HepG2 (cell line): ENCODE data around the gene TMCC1. TPM values are rescaled to one million over a fixed set of nuclear protein-coding genes. Genes with fewer than 3 reads are reported as not detected.

Source experiments
- BCL6 ChIP-seq: IDR thresholded peaks from 2 replicates; pipeline ENCODE4 v1.6.1; 2016; ENCODE audit warnings: missing genetic modification reagents, missing compliant biosample characterization
- GPBP1L1 ChIP-seq: sonication (generic); formaldehyde crosslinking; IDR thresholded peaks from 2 replicates; pipeline ENCODE4 v1.5.0; 2020; ENCODE audit warnings: mild to moderate bottlenecking, missing genetic modification reagents
- HNRNPL ChIP-seq: fragments of 200-400 bp; formaldehyde crosslinking; IDR thresholded peaks from 2 replicates; pipeline ENCODE4 v1.6.1; 2017; ENCODE audit warnings: mild to moderate bottlenecking, low read depth, low read length
- IKZF4 ChIP-seq: sonication (generic); formaldehyde crosslinking; IDR thresholded peaks from 2 replicates; pipeline ENCODE4 v1.5.1; 2020; ENCODE audit warnings: borderline replicate concordance, mild to moderate bottlenecking, low read depth, missing genetic modification reagents; ENCODE audit errors: not compliant biosample characterization
- MIER2 ChIP-seq: IDR thresholded peaks from 2 replicates; pipeline ENCODE4 v1.6.1; 2016; ENCODE audit warnings: missing biosample characterization, missing genetic modification reagents
- MLLT10 ChIP-seq: sonication (generic); formaldehyde crosslinking; IDR thresholded peaks from 2 replicates; pipeline ENCODE4 v1.4.0; 2020; ENCODE audit warnings: missing genetic modification reagents
- MNT ChIP-seq: fragments of 450-650 bp; IDR thresholded peaks from 2 replicates; pipeline ENCODE4 v1.6.1; 2016
- MYPOP ChIP-seq: sonication (generic); formaldehyde crosslinking; IDR thresholded peaks from 2 replicates; pipeline ENCODE4 v1.8.1; 2023; ENCODE audit warnings: mild to moderate bottlenecking, moderate library complexity, missing genetic modification reagents
- PAXIP1 ChIP-seq: sonication (generic); formaldehyde crosslinking; conservative IDR thresholded peaks from 2 replicates; pipeline ENCODE4 v1.4.0; 2020; ENCODE audit warnings: mild to moderate bottlenecking, missing genetic modification reagents, moderate library complexity
- PHF21A ChIP-seq: sonication (generic); formaldehyde crosslinking; IDR thresholded peaks from 2 replicates; pipeline ENCODE4 v1.5.0; 2020; ENCODE audit warnings: mild to moderate bottlenecking, missing genetic modification reagents
- RARG ChIP-seq: sonication (generic); formaldehyde crosslinking; IDR thresholded peaks from 2 replicates; pipeline ENCODE4 v1.4.0; 2020; ENCODE audit warnings: low read depth, mild to moderate bottlenecking, missing genetic modification reagents
- TFAP4 ChIP-seq: sonication (generic); IDR thresholded peaks from 2 replicates; pipeline ENCODE4 v1.6.1; 2016; ENCODE audit warnings: low read depth, borderline replicate concordance
- U2AF1 ChIP-seq: fragments of 200-400 bp; formaldehyde crosslinking; optimal IDR thresholded peaks from 2 replicates; pipeline ENCODE3; 2017; ENCODE audit warnings: mild to moderate bottlenecking, low read depth, low read length
- ZGPAT ChIP-seq: IDR thresholded peaks from 2 replicates; pipeline ENCODE4 v1.6.1; 2016; ENCODE audit warnings: mild to moderate bottlenecking
- ZNF350 ChIP-seq: sonication (generic); formaldehyde crosslinking; IDR thresholded peaks from 2 replicates; pipeline ENCODE4 v1.4.0; 2020; ENCODE audit warnings: mild to moderate bottlenecking, low read depth, missing genetic modification reagents, borderline replicate concordance
- ZNF496 ChIP-seq: sonication (generic); formaldehyde crosslinking; IDR thresholded peaks from 2 replicates; pipeline ENCODE4 v1.8.1; 2023; ENCODE audit warnings: mild to moderate bottlenecking, moderate library complexity, missing genetic modification reagents; ENCODE audit not compliant: insufficient replicate concordance
- ZNF674 ChIP-seq: sonication (generic); formaldehyde crosslinking; IDR thresholded peaks from 2 replicates; pipeline ENCODE4 v1.5.0; 2020; ENCODE audit warnings: low read depth, mild to moderate bottlenecking, missing genetic modification reagents
- ZSCAN21 ChIP-seq: sonication (generic); formaldehyde crosslinking; IDR thresholded peaks from 2 replicates; pipeline ENCODE4 v1.8.0; 2022; ENCODE audit warnings: mild to moderate bottlenecking, missing genetic modification reagents, moderate library complexity, borderline replicate concordance
- polyA plus RNA-seq, 8 experiments: library from polyadenylated mRNA; depleted of rRNA in 3 of 8; stranded (reverse) in 7 of 8; unstranded in 1 of 8; fragments of >200 nt; fragmentation: Illumina TruSeq in 4 of 8; extraction: Trizol in 4 of 8; gene quantifications; 2 replicates each; pipeline versions ENCODE4 v1.2.1 to v1.2.3, GENCODE V29; 2011 to 2016; ENCODE audit warnings: low read depth in 4 of 8, missing spikeins in 1 of 8, mixed read lengths in 1 of 8; ENCODE audit not compliant: insufficient read depth in 1 of 8
- total RNA-seq, 5 experiments: library from RNA; depleted of rRNA; stranded (reverse); fragments of >200 nt; fragmentation: Illumina TruSeq; extraction: Trizol; gene quantifications; 2 replicates each; pipeline ENCODE4 v1.2.3, GENCODE V29; 2016; ENCODE audit warnings: low read depth in 1 of 5

TMCC1 gene
- total and polyA plus RNA-seq, 2 of the 13 experiments (the other 11 are each of a cell fraction or from before 2014, with no cell fraction given): 12.1 to 264 TPM

GRCh38 chr3:129892857-129893580 is 492 bp downstream of the TMCC1 start (continued):
- TF ChIP-seq MLLT10 (CRISPR knock-in tag): no peak
- TF ChIP-seq MNT: no peak
- TF ChIP-seq ZNF674 (CRISPR knock-in tag): no peak
- no peak for TF ChIP-seq BCL6 (CRISPR knock-in tag)
- peak; percentile 37; the same call in 1 of the 2 replicates for TF ChIP-seq ZGPAT (CRISPR knock-in tag)
- TF ChIP-seq IKZF4 (CRISPR knock-in tag): peak; percentile 34
- no peak for TF ChIP-seq MIER2 (CRISPR knock-in tag)
- no peak for TF ChIP-seq GPBP1L1 (CRISPR knock-in tag)
- peak; percentile 73 for TF ChIP-seq U2AF1
- no peak for TF ChIP-seq TFAP4
- TF ChIP-seq PHF21A (CRISPR knock-in tag): no peak
- no peak for TF ChIP-seq ZSCAN21 (CRISPR knock-in tag)
- no peak for TF ChIP-seq HNRNPL
- no peak for TF ChIP-seq ZNF496 (CRISPR knock-in tag)
- TF ChIP-seq MYPOP (CRISPR knock-in tag): peak; percentile 64; the same call in 1 of the 2 replicates
- no peak; the same call in none of the 2 replicates for TF ChIP-seq PAXIP1 (CRISPR knock-in tag)
- TF ChIP-seq ZNF350 (CRISPR knock-in tag): peak; percentile 45; the same call in 1 of the 2 replicates
- TF ChIP-seq RARG (CRISPR knock-in tag): no peak
